ENCODE results near the gene IP6K1. TPM values are rescaled to one million over a fixed set of nuclear protein-coding genes. Genes with fewer than 3 reads are reported as not detected.
"Not testable (repeated sequence)": the region's sequence is repeated elsewhere in the genome, so short reads cannot be mapped to it uniquely, and the experiment has no call there.

Gene IP6K1
- total RNA-seq, 1 donor from 2014 or later, result 14.6 TPM

GRCh38 chr3:49694409-49695070 lies 91.8 kb downstream of the IP6K1 start:
- not testable (repeated sequence) for ATAC-seq; DNase-seq (ENCODE audit: low spot score)

GRCh38 chr3:49691481-49691880 lies 94.9 kb downstream of the IP6K1 start:
- DNase-seq (ENCODE audit: low spot score); ATAC-seq: not testable (repeated sequence)

GRCh38 chr3:49690856-49691255 lies 95.5 kb downstream of the IP6K1 start:
- not testable (repeated sequence) for DNase-seq (ENCODE audit: low spot score); ATAC-seq

- not testable (repeated sequence) for DNase-seq (ENCODE audit: low spot score); ATAC-seq
These were observed 96.3 kb downstream of the IP6K1 start for GRCh38 chr3:49689908-49690624.

- ATAC-seq, result peak; percentile 67
These were observed 97.1 kb downstream of the IP6K1 start, which contains the start of the genes MST1 and RNF123 for GRCh38 chr3:49689046-49689907. MST1 (minus strand) TSS chr3:49689474; CDS start chr3:49688691, 783 bp downstream. RNF123 (plus strand) TSS chr3:49689557; CDS start chr3:49691166, 1,609 bp downstream.

GRCh38 chr3:49688338-49689045 lies 97.8 kb downstream of the IP6K1 start:
- DNase-seq (ENCODE audit: low spot score), result peak; percentile 90
- ATAC-seq, result peak; percentile 80

More at GRCh38 chr3:49689046-49689907, 97.1 kb downstream of the IP6K1 start, which contains the start of the genes MST1 and RNF123:
- DNase-seq (ENCODE audit: low spot score), result peak; percentile 91

GRCh38 chr3:49687424-49687795 lies 98.9 kb downstream of the IP6K1 start:
- not testable (repeated sequence) for ATAC-seq; DNase-seq (ENCODE audit: low spot score)

- not testable (repeated sequence) for DNase-seq (ENCODE audit: low spot score)
- peak; percentile 8 for ATAC-seq
These were observed 99.4 kb downstream of the IP6K1 start for GRCh38 chr3:49686769-49687423.

- DNase-seq (ENCODE audit: low spot score) (peak; percentile 75), ATAC-seq (peak; percentile 4)
These were observed 100.0 kb downstream of the IP6K1 start for GRCh38 chr3:49686346-49686745.

- not testable (repeated sequence) for ATAC-seq; DNase-seq (ENCODE audit: low spot score)
These were observed 100.5 kb downstream of the IP6K1 start for GRCh38 chr3:49685846-49686245.

- DNase-seq (ENCODE audit: low spot score); ATAC-seq: not testable (repeated sequence)
These were observed 101.2 kb downstream of the IP6K1 start for GRCh38 chr3:49685103-49685502.

GRCh38 chr3:49684453-49684852 lies 101.9 kb downstream of the IP6K1 start:
- ATAC-seq; DNase-seq (ENCODE audit: low spot score): not testable (repeated sequence)

- no peak for DNase-seq (ENCODE audit: low spot score)
These were observed 103.2 kb downstream of the IP6K1 start for GRCh38 chr3:49683162-49683561.

GRCh38 chr3:49681543-49681942 lies 104.8 kb downstream of the IP6K1 start:
- ATAC-seq (no peak), DNase-seq (ENCODE audit: low spot score) (no peak)

More at GRCh38 chr3:49683162-49683561, 103.2 kb downstream of the IP6K1 start:
- ATAC-seq, result no peak

GRCh38 chr3:49681232-49681522 lies 105.2 kb downstream of the IP6K1 start:
- ATAC-seq, result no peak
- no peak for DNase-seq (ENCODE audit: low spot score)

GRCh38 chr3:49680493-49681231 lies 105.7 kb downstream of the IP6K1 start:
- ATAC-seq, result peak; percentile 35
- no peak for DNase-seq (ENCODE audit: low spot score)

GRCh38 chr3:49675912-49676311 lies 110.4 kb downstream of the IP6K1 start:
- DNase-seq (ENCODE audit: low spot score) (no peak), ATAC-seq (no peak)

GRCh38 chr3:49674497-49674983 lies 111.8 kb downstream of the IP6K1 start:
- peak; percentile 5 for ATAC-seq
- DNase-seq (ENCODE audit: low spot score), result no peak

Data from left lobe of liver (tissue), 2 donors.